SIG-M5 (cell line): ENCODE results near the gene UPF1.

ENCODE experiments used
- DNase-seq: peaks from one replicate; lab custom pipeline; 2025; lab: John Stamatoyannopoulos, UW

UPF1 gene

GRCh38 chr19:18840288-18841267, 8.8 kb downstream of the UPF1 start:
- DNase-seq: no peak

DNA sequence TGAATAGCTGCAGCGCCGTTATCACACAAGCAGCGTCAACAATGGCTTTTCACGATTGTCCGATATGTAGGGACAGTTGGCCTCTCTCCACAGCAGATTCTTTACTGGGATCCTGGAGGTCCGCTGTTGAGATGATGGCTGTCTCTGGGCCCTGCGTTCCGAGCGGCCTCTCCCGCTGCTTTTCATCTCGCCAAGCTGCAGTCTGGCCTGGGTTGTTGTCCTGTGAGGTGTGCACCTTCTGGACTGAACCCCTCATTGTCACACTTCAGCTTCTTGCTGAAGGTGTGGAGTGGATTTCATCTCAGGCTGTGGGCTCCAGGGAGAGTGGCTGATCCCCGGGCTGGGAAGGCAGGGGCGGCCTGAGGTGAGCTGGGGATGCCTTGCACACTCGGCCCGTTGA, 9.6 kb downstream of the UPF1 start:
- DNase-seq: no peak

GRCh38 chr19:18842166-18842565, 10.4 kb downstream of the UPF1 start:
- DNase-seq: no peak

- DNase-seq: no peak
Measured at GRCh38 chr19:18843960-18844359, 12.2 kb downstream of the UPF1 start.

DNA sequence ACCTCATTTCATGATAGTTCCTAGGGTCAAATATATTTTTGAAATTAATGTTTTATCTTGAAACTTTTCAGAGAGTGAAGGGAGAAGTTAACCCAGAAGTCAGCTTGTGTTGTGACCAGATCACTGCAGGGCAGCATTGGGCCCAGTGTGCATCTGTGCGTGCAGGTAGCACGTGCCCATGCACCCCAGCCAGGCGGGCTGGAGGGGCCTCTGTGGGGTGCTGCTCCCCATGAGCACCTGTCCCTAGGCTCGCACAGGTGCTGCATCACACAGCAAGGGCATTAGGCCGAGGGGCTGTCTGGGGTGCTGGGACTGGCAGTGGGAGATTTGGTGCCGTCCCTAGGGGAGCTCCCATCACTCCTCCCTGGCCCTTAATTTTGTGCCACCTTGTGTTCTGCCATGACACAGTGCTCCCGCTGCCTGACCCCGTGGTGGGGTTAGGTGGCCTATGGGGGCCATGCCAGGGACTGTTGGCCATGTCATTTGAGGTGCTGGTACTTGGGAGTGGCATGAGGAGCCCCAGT, 13.1 kb downstream of the UPF1 start:
- DNase-seq: no peak

DNA sequence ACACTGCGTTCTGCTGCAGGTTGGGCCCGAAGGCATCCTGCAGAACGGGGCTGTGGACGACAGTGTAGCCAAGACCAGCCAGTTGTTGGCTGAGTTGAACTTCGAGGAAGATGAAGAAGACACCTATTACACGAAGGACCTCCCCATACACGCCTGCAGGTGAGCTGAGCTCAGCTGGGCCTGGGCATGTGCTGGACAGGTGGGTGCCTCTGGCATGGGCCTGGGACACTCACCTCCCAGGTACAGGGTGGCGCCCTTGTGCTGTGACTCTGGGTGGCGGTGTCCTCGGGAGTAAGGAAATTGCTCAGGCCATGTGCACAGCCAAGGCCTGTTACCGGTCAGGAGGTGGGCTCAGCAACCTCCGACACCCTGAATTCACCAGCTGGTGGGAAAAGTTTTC, 14.2 kb downstream of the UPF1 start:
- no peak for DNase-seq

DNA sequence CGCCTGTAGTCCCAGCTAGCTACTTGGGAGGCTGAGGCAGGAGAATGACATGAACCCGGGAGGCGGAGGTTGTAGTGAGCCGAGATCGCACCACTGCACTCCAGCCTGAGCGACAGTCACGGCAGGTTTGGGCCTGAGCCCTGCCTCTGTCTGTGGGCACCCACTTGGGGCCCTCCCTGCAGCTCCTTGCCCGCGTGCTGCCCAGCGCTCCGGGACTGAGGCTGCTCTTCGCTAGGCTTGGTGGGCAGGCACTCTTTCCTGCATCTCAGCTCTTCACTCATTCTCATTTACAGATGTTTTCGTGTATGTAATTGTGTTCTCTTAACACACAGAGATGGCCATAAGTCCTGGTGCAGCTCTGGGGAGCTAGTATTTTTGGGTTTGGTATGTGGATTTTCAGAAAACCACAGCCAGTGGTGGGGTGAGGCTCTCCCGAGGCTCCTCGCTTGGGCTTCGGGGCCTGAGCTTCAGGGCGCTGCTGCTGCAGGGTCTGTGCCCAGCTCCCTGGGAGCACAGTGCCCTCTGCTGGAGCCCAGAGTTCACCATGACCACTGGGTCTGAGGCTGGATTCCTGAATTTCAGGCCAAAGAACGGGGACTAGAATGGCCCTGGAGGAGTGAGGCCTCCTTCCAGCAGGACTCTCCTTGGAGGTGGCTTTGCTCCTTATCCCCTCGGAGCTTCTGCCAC, 15.2 kb downstream of the UPF1 start:
- DNase-seq: no peak

DNA sequence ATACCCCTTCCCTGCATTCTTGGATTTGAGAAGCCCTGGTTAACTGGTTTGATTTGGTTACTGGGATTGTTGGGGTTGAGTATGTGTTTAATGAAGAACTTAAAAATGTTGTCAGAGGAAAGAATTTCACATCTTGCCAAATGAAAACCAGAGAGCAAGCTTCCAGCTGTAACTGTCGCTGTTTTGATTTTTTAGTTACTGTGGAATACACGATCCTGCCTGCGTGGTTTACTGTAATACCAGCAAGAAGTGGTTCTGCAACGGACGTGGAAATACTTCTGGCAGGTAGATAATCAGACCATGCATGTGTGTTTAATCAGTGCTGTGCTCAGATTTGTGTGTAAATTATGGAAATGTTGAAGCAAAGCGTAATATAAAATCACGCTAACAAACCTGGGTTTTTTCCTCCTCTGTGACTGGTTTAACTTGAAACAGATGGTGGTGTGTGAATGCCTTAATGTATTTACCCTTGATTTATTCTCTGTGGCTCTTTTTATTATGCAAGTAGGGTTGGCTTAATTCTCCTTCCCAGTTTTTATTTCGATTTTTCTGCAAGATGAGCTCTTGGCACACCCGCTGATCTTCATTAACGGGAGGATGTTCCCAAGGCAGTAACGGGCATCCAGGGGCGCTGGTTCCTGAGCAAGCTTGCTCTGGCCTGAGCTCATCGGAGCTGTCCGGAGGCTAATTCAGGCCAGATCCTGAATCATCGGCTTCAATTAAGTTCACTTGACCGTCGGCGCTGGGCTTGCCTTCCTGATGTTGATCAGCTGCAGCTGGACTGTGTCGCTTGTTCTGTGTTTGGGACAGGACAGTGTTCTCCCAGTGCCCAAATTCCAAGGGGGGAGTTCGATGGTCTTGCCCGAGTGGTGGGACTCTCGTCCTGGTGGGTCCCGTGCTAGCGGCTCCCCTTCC, 16.0 kb downstream of the UPF1 start:
- no peak for DNase-seq

DNA sequence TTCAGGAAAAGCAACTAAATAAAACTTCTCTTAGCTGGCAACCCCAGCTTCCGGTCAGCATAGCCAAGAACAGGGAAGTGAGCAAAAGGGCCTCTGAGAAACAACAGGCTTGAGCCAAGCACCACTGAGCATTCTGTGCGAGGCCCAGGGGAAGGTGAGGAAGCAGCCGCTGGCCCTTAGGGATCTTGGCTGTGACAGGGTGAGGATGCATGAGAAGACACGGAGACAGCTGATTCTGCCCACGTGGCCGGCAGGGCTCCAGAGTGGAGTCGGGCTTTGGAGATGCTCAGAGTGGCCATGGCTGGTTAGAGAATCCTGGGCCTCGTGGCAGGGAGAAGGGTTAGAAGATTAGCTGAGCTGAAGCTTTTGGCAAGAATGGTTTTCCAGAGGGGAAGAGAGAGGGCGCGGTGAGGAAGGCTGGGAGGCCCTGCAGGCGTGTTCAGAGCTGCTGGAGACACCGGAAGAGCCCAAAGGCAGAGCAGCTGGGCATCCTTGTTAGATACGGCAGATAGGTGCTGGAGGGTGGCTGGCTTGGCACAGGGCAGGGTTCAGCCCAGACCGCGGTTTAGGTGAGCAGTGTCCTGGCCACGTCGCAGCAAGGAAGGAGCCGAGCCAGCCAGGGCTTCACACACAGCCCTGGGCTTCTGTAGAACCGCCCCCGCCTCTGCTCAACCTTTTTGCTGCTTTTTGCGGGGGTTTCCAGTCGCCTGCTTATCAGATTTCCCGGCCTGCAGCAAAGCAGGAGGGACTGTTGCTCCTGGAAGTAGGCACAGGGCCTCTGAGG, 17.3 kb downstream of the UPF1 start:
- DNase-seq: no peak

DNA sequence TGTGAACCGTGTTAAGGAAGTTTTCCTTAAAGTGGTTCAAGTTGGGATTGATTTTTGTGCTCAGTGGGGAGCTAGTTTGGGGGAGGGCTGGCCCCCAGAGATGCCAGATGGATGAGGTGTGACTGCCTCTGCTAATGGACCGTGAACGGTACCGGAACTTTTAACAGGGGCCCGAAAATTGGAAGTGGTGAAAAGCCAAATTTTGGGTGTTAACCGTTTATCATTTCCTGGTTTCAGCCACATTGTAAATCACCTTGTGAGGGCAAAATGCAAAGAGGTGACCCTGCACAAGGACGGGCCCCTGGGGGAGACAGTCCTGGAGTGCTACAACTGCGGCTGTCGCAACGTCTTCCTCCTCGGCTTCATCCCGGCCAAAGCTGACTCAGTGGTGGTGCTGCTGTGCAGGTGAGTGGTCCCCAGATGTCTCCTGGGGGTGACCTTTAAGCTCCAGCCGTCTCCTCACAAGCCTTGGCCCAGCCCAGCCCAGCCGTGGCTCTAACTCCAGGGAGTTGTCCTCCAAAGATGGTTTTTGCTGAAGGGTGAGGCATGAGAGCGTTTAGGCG, 18.2 kb downstream of the UPF1 start:
- DNase-seq: no peak

GRCh38 chr19:18850471-18851375, 19.0 kb downstream of the UPF1 start:
- DNase-seq: no peak

GRCh38 chr19:18851673-18852325, 20.0 kb downstream of the UPF1 start:
- no peak for DNase-seq

DNA sequence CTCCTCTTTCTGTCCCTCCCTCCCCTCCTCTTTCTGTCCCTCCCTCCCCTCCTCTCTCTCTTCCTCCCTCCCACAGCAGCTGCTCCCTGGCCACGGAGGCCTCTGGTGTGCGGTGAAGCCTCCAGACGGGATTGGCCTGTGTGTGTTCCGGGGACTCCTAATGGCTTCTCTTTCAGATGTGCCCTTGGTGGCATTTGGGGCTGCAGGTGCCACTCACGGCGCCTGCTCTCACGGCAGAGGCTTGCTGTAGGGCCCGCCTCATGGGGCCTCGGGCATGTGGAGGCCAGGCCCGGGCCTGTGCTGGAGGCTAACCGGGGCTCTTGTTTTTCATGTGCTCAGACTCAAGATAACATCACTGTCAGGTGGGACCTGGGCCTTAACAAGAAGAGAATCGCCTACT, 20.9 kb downstream of the UPF1 start:
- no peak for DNase-seq

DNA sequence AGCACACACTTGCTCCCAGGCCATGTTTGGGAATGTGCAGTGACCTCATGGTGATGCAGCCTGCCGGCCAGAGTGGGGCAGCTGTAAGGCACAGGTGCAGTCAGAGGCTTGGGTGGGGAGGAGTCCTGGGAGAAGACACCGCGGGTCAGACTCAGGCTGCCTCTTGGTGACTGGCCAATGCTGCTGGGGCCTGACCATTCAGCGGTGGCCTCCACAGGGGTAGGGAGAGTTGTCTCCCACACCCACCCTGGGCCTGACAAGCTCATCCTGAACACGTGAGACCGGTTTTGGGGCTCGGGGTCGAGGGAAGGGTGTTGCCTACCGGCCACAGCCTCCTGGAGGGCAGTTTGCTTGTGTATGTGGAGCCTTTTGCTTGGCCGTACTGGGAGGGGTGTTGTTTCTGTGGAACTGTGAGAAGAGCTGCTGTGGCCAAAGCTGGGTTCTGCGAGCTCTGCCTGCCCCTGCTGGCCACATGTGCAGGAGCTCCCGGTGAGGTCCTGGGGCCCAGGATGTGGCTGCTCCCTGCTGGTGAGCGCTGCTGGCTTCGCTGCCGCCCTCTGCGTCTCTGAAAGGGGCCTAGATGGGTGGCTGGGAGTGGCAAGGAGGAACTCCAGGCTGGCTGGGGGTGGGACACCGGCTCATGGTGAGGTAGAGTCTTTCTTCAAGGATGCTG, 22.1 kb downstream of the UPF1 start:
- DNase-seq: no peak

DNA sequence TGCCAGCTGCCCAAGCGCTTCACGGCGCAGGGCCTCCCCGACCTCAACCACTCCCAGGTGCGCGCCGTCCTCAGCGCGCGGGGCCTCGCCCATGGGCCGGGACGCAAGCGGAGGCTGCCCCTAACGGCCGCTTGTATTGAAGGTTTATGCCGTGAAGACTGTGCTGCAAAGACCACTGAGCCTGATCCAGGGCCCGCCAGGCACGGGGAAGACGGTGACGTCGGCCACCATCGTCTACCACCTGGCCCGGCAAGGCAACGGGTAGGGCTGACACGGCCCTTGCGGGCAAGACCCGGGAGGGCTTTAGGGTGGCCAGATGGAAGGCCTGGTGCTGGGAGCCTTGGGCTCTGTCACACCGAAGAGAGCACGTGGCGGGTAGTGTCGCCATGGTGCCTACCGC, 23.2 kb downstream of the UPF1 start:
- no peak for DNase-seq

DNA sequence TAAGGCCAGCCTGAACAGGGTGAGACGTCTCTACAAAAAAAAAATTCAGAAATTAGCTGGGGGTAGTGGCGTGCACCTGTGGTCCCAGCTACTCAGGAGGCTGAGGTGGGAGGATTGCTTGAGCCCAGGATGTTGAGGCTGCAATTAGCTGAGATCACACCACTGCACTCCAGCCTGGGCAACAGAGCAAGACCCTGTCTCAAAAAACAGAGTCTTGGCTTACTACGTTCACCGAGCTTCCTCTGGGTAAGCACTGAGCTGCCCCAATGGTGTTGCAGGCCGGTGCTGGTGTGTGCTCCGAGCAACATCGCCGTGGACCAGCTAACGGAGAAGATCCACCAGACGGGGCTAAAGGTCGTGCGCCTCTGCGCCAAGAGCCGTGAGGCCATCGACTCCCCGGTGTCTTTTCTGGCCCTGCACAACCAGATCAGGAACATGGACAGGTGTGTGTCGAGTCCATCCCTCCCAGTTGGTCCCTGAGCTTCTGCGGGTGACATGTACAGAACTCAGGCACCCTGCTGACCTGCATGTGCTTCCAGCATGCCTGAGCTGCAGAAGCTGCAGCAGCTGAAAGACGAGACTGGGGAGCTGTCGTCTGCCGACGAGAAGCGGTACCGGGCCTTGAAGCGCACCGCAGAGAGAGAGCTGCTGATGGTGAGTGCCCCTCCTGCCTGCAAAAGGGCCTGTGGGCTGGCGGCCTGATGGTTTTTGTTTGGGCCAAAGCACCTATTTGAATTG, 24.1 kb downstream of the UPF1 start:
- DNase-seq: no peak

DNA sequence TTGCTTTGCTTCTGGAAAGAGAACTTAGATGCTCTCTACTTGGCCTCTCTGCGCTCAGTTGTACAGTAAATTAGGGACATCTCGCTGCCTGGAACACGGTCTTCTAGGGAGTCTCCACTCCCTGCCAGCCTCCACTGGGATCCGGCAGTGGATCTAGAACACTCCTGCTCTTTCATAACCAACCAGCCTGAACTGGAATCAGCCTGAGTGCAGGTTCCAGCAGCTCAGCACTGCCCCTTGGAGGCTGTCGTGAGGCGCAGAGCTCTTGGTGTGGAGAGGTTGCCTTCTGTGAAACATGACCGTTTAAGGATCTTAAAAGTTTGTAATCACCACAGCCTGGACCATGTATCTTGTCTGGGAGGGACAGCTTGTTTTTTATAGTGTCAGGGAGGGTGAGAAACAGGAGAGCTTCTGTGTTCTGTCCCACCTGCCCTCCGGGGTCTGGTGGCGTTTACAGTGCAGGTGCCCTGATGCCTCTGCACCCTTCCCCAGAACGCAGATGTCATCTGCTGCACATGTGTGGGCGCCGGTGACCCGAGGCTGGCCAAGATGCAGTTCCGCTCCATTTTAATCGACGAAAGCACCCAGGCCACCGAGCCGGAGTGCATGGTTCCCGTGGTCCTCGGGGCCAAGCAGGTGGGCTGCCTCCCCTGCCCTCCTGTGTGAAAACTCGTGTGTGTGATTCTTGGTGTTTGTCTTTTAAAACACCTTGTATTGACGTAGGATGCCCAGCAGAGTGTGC, 24.8 kb downstream of the UPF1 start:
- DNase-seq: no peak
